Keratinocyte (primary cell): ENCODE measurements around the gene IWS1. TPM values are rescaled to one million over a fixed set of nuclear protein-coding genes. Genes with fewer than 3 reads are reported as not detected.
"Not testable (repeated sequence)": the region's sequence is repeated elsewhere in the genome, so short reads cannot be mapped to it uniquely, and the experiment has no call there.

Experiments used
- DNase-seq: peaks from one replicate; pipeline ENCODE4 v3.0.0-alpha.2; 2011; ENCODE audit warnings: low read depth, missing footprints, low spot score
- FAIRE-seq: peaks from 2 replicates; lab custom pipeline; 2011; peaks lifted over from hg19 to GRCh38; lab: Jason Lieb, UNC
- H2AFZ ChIP-seq: 2 replicates; pipeline ENCODE4 v1.6.0; 2012; ENCODE audit warnings: low read length, control low read depth, inconsistent platforms; ENCODE audit not compliant: control insufficient read depth
- H3K27ac ChIP-seq: 2 replicates; pipeline ENCODE4 v1.5.1; 2011; ENCODE audit warnings: low read length; ENCODE audit not compliant: control insufficient read depth, insufficient read depth
- H3K27me3 ChIP-seq: 3 replicates; pipeline ENCODE4 v1.6.0; 2011; ENCODE audit warnings: low read length; ENCODE audit not compliant: control insufficient read depth, insufficient read depth; ENCODE audit errors: extremely low read depth
- H3K36me3 ChIP-seq, 2 experiments: 2 replicates in 1 of 2; 3 replicates in 1 of 2; pipeline ENCODE4 v1.5.1; 2011; ENCODE audit warnings: low read length in 2 of 2, mild to moderate bottlenecking in 1 of 2; ENCODE audit not compliant: control insufficient read depth in 2 of 2, insufficient read depth in 2 of 2; ENCODE audit errors: extremely low read depth in 1 of 2
- H3K4me1 ChIP-seq: 3 replicates; pipeline ENCODE4 v1.5.1; 2011; ENCODE audit warnings: low read length; ENCODE audit not compliant: control insufficient read depth, insufficient read depth; ENCODE audit errors: extremely low read depth
- H3K4me2 ChIP-seq: 3 replicates; pipeline ENCODE4 v1.6.0; 2011; ENCODE audit warnings: low read depth, low read length; ENCODE audit not compliant: control insufficient read depth, insufficient read depth; ENCODE audit errors: extremely low read depth
- H3K4me3 ChIP-seq, 3 experiments: fragments of 200-600 bp in 1 of 3; sonication (generic) in 1 of 3; 2 replicates in 2 of 3; 3 replicates in 1 of 3; pipeline ENCODE4 v1.5.1; 2011 to 2016; ENCODE audit warnings: low read length in 3 of 3, mild to moderate bottlenecking in 3 of 3, control low read depth in 2 of 3, inconsistent platforms in 1 of 3, low read depth in 1 of 3, mixed read lengths in 1 of 3, mixed run types in 1 of 3, moderate library complexity in 1 of 3; ENCODE audit not compliant: control insufficient read depth in 2 of 3, insufficient read depth in 2 of 3; ENCODE audit errors: extremely low read depth in 1 of 3
- H3K79me2 ChIP-seq: 2 replicates; pipeline ENCODE4 v1.6.0; 2012; ENCODE audit warnings: low read length; ENCODE audit not compliant: control insufficient read depth, insufficient read depth
- H3K9ac ChIP-seq: 3 replicates; pipeline ENCODE4 v1.6.0; 2011; ENCODE audit warnings: low read length; ENCODE audit not compliant: control insufficient read depth, insufficient read depth; ENCODE audit errors: extremely low read depth
- H3K9me1 ChIP-seq: 3 replicates; pipeline ENCODE4 v1.6.0; 2011; ENCODE audit warnings: low read length; ENCODE audit not compliant: control insufficient read depth, insufficient read depth; ENCODE audit errors: extremely low read depth
- H3K9me3 ChIP-seq: 2 replicates; pipeline ENCODE4 v1.5.1; 2012; ENCODE audit warnings: low read depth, low read length; ENCODE audit not compliant: control insufficient read depth
- H4K20me1 ChIP-seq: 3 replicates; pipeline ENCODE4 v1.6.0; 2011; ENCODE audit warnings: low read length; ENCODE audit not compliant: control insufficient read depth, insufficient read depth; ENCODE audit errors: extremely low read depth
- CTCF ChIP-seq, 3 experiments: IDR thresholded peaks in 1 of 3; conservative IDR thresholded peaks in 1 of 3; optimal IDR thresholded peaks in 1 of 3; 2 replicates in 2 of 3; 3 replicates in 1 of 3; pipeline versions ENCODE3 to v1.5.1; 2011; ENCODE audit warnings: low read length in 3 of 3, mild to moderate bottlenecking in 3 of 3, moderate library complexity in 2 of 3, control low read depth in 1 of 3, inconsistent platforms in 1 of 3; ENCODE audit not compliant: insufficient read depth in 2 of 3; ENCODE audit errors: extremely low read depth in 1 of 3
- EZH2 ChIP-seq: IDR thresholded peaks from one replicate; pipeline ENCODE4 v1.6.1; 2012; ENCODE audit warnings: inconsistent platforms, mild to moderate bottlenecking, low read length, moderate library complexity
- dilution Hi-C: fragments of 300-500 bp; cut with MboI; formaldehyde crosslinking; loops from one replicate; pipeline ENCODE4 v1.7.0; 2020; ENCODE audit warnings: low sequenced_read_pairs; ENCODE audit not compliant: extremely low pct_ligation_motif_present
- polyA plus RNA-seq, 5 experiments: library from polyadenylated mRNA; depleted of rRNA in 3 of 5; stranded (reverse) in 3 of 5; stranded (forward) in 1 of 5; unstranded in 1 of 5; fragments of >200 nt; gene quantifications; 1 replicate in 1 of 5; 2 replicates in 3 of 5; 3 replicates in 1 of 5; pipeline versions ENCODE4 v1.2.1 to v1.2.3, GENCODE V29; 2011 to 2012; ENCODE audit warnings: missing spikeins in 2 of 5, low read depth in 1 of 5, low replicate concordance in 1 of 5

Gene IWS1
- polyA plus RNA-seq, 1 donor (not counting 4 experiments of a cell fraction or from before 2014, with no cell fraction given), result 52.0 TPM

GRCh38 chr2:127453392-127454171 is 72.7 kb downstream of the IWS1 start:
- Histone ChIP-seq H3K9ac (no peak overlapping the region), H3K9me1 (no peaks in the 10 kb centered on the region), H2AFZ (no peak overlapping the region), H3K9me3 (no peaks in the 10 kb centered on the region), H3K4me3 (no peak overlapping the region), H3K4me2 (no peak overlapping the region), H3K27me3 (no peaks in the 10 kb centered on the region), H3K27ac (no peak overlapping the region), H3K36me3 (no peaks in the 10 kb centered on the region), H4K20me1 (no peaks in the 10 kb centered on the region), H3K4me1 (no peaks in the 10 kb centered on the region), H3K79me2 (no peaks in the 10 kb centered on the region)
- DNase-seq (no peak), FAIRE-seq (no peak)
- dilution Hi-C loops, result loop anchor here (25.0 kb wide), 1 partner anchor 91 kb away; no protein-coding TSS in a partner anchor
- peak in 2 of 3 experiments; percentile 1 to 59 for TF ChIP-seq CTCF (optimal IDR thresholded peaks at IDR 0.05 in 1 of 3, IDR thresholded peaks at IDR 0.05 in 1 of 3, conservative IDR thresholded peaks at IDR 0.05 in 1 of 3; ENCODE audit: extremely low read depth in 1 of 3, insufficient read depth in 2 of 3, low read length in 3 of 3)
- no peak for TF ChIP-seq EZH2

DNA sequence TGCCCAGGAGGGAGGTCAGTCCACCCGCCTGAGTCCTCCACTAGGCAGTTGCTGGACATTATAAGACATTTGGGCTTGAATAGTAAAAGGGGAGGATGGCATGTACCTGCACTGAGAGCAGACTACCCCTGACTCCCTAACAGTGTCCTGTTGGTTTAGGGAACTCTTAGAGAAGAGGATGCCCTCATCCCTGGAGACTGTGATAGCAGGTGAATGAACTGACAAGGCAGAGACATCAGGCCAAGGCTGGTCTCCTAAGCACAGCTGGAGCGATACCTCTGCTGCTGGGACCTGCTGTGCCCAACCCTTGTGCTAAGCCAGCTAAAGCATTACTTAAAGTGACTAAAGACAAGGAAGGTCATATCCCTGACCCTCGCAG is 73.3 kb downstream of the IWS1 start:
- Histone ChIP-seq H4K20me1 (no peaks in the 10 kb centered on the region), H3K27ac (no peak overlapping the region), H3K36me3 (no peaks in the 10 kb centered on the region), H3K9me1 (no peaks in the 10 kb centered on the region), H3K9me3 (no peaks in the 10 kb centered on the region), H3K4me3 (no peak overlapping the region), H3K4me2 (no peak overlapping the region), H3K27me3 (no peaks in the 10 kb centered on the region), H3K79me2 (no peaks in the 10 kb centered on the region), H3K9ac (no peak overlapping the region), H2AFZ (no peak overlapping the region), H3K4me1 (no peaks in the 10 kb centered on the region)
- dilution Hi-C loops, result loop anchor here (25.0 kb wide), 1 partner anchor 91 kb away; no protein-coding TSS in a partner anchor
- DNase-seq (no peak), FAIRE-seq (no peak)
- no peak for TF ChIP-seq CTCF (optimal IDR thresholded peaks at IDR 0.05 in 1 of 3, IDR thresholded peaks at IDR 0.05 in 1 of 3, conservative IDR thresholded peaks at IDR 0.05 in 1 of 3; ENCODE audit: extremely low read depth in 1 of 3, insufficient read depth in 2 of 3, low read length in 3 of 3)

- not testable (repeated sequence) for FAIRE-seq
These were observed 73.9 kb downstream of the IWS1 start for GRCh38 chr2:127452423-127452822.

More at GRCh38 chr2:127452423-127452822, 73.9 kb downstream of the IWS1 start:
- not testable (repeated sequence) for H3K9ac ChIP-seq, H3K27me3 ChIP-seq, H3K4me3 ChIP-seq, H3K9me3 ChIP-seq, H3K9me1 ChIP-seq, H3K4me2 ChIP-seq, H2AFZ ChIP-seq, H3K79me2 ChIP-seq, H3K36me3 ChIP-seq, DNase-seq, H3K27ac ChIP-seq, H4K20me1 ChIP-seq, H3K4me1 ChIP-seq
- dilution Hi-C loops, result loop anchor here (25.0 kb wide), 1 partner anchor 90 kb away; no protein-coding TSS in a partner anchor
